ENCODE data around the gene PRF1. TPM values are rescaled to one million over a fixed set of nuclear protein-coding genes. Genes with fewer than 3 reads are reported as not detected.
A peak's percentile ranks its signal among the peaks of the same experiment; 100 is the strongest.
"Not testable (repeated sequence)": the region's sequence is repeated elsewhere in the genome, so short reads cannot be mapped to it uniquely, and the experiment has no call there.

Gene PRF1
- total RNA-seq, 1 experiment from 2014 or later: 6.4 TPM

DNA sequence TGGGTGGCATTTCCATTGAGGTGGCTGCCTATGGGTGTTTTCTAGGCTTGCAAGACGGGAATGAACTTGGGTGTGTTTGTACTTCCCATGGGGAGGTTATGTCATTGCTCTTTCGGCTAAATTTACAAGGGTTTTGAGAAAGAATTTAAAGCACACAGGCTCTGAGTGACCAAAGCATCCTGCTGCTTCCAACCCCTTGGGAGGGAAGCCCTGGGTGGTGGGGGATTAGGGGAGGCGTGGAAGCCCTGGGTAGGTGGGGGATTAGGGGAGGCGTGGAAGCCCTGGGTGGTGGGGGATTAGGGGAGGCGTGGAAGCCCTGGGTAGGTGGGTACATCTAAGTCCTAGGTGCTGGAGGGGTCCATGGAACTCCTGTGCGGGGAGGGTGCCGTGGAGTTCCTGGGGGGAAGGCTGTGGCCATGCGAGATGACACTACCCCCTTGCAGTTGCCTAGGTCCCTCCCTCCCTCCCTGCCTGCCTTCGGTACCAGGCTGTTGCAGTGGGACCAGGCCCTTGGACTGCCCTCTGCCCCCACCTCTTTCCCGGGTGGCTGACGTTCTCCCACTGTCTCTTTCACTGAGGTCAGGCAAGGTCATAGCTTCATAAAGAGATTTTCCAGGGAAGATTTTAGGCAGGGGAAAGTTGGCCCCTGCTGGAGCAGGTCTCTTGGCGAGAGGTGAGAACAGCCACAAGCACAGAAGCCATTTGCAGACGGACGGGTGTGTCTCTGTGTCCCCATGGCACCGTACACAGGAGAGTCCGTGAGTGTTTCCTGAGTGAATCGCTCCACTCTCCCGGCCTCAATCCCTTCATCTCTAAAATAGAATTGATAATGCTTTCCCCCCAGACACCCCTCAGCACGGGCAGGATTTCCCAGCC is 19.5 kb downstream of the PRF1 start:
- ChIA-PET RAD21 (ENCODE audit: low non-redundant PET in 1 of 2, low total read pairs in 2 of 2, uncharacterized antibody in 2 of 2, unreplicated experiment in 2 of 2) (no interaction called here), CTCF (interaction anchor here (2.7 kb wide), 1 partner anchor 24 kb away, joined by 6 read pairs; no protein-coding TSS in a partner anchor), POLR2A (interaction anchor here (2.1 kb wide), 1 partner anchor 13 kb away, joined by 5 read pairs; no protein-coding TSS in a partner anchor)
- Histone ChIP-seq H3K9me2 (ENCODE audit: insufficient read depth) (no peaks in the 10 kb centered on the region), H3K27ac (ENCODE audit: low read depth, low read length) (peak overlapping the region; percentile 5; the same call in 1 of the 2 replicates), H2AFZ (ENCODE audit: low read depth, low read length, poor library complexity, severe bottlenecking) (no peak overlapping the region), H3K9ac (ENCODE audit: low read length) (peak overlapping the region; percentile 10; the same call in 1 of the 2 replicates), H4K20me1 (ENCODE audit: insufficient read depth) (no peaks in the 10 kb centered on the region), H3K4me1 (ENCODE audit: control insufficient read depth in 1 of 2, insufficient read depth in 2 of 2, low read length in 2 of 2) (peaks cover 56 to 96% of the 10 kb centered on the region in 2 experiments), H3K4me3 (replicated peaks in 1 of 2; ENCODE audit: low read depth in 1 of 2, low read length in 2 of 2) (no peak overlapping the region), H3K79me2 (ENCODE audit: insufficient read depth, low read length) (no peaks in the 10 kb centered on the region), H3K27me3 (ENCODE audit: insufficient read depth, low read length) (no peaks in the 10 kb centered on the region), H3K9me3 (ENCODE audit: control insufficient read depth in 1 of 2, insufficient read depth in 1 of 2, low read depth in 1 of 2, low read length in 2 of 2) (no peaks in the 10 kb centered on the region), H3K36me3 (ENCODE audit: control insufficient read depth in 1 of 2, insufficient read depth in 2 of 2, low read length in 2 of 2) (no peaks in the 10 kb centered on the region), H3K4me2 (ENCODE audit: low read length) (no peak overlapping the region)
- no peak for ATAC-seq
- TF ChIP-seq EZH2phosphoT487 (IDR thresholded peaks at IDR 0.05; ENCODE audit: borderline replicate concordance): no peak
- TF ChIP-seq SIN3A (IDR thresholded peaks at IDR 0.05; ENCODE audit: low read depth): no peak
- TF ChIP-seq ZNF274 (IDR thresholded peaks at IDR 0.05; ENCODE audit: low read depth, low read length): no peak
- no peak for TF ChIP-seq JUND (IDR thresholded peaks at IDR 0.05)
- TF ChIP-seq, protein P1, sequence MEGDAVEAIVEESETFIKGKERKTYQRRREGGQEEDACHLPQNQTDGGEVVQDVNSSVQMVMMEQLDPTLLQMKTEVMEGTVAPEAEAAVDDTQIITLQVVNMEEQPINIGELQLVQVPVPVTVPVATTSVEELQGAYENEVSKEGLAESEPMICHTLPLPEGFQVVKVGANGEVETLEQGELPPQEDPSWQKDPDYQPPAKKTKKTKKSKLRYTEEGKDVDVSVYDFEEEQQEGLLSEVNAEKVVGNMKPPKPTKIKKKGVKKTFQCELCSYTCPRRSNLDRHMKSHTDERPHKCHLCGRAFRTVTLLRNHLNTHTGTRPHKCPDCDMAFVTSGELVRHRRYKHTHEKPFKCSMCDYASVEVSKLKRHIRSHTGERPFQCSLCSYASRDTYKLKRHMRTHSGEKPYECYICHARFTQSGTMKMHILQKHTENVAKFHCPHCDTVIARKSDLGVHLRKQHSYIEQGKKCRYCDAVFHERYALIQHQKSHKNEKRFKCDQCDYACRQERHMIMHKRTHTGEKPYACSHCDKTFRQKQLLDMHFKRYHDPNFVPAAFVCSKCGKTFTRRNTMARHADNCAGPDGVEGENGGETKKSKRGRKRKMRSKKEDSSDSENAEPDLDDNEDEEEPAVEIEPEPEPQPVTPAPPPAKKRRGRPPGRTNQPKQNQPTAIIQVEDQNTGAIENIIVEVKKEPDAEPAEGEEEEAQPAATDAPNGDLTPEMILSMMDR (IDR thresholded peaks at IDR 0.05 in 2 of 3, conservative IDR thresholded peaks at IDR 0.05 in 1 of 3; ENCODE audit: borderline replicate concordance in 1 of 3, insufficient read depth in 1 of 3, low read depth in 2 of 3, low read length in 2 of 3): no peak
- TF ChIP-seq SP1 (IDR thresholded peaks at IDR 0.05; ENCODE audit: low read depth): no peak
- TF ChIP-seq POLR2AphosphoS5 (IDR thresholded peaks at IDR 0.05; ENCODE audit: low read depth, low read length): no peak
- TF ChIP-seq EGR1 (IDR thresholded peaks at IDR 0.05; ENCODE audit: low read depth): no peak
- intact Hi-C loops (cut with micrococcal nuclease): no loop called here
- BruUV-seq (replicated peaks): no TSS peak
- no peak for DNase-seq (ENCODE audit: low read depth, low spot score)

- H3K9me2 ChIP-seq (ENCODE audit: insufficient read depth); BruUV-seq (replicated peaks); H3K4me3 ChIP-seq (replicated peaks in 1 of 2; ENCODE audit: low read depth in 1 of 2, low read length in 2 of 2); H2AFZ ChIP-seq (ENCODE audit: low read depth, low read length, poor library complexity, severe bottlenecking); H3K79me2 ChIP-seq (ENCODE audit: insufficient read depth, low read length); H3K9me3 ChIP-seq (ENCODE audit: control insufficient read depth in 1 of 2, insufficient read depth in 1 of 2, low read depth in 1 of 2, low read length in 2 of 2); intact Hi-C loops (cut with micrococcal nuclease); H3K36me3 ChIP-seq (ENCODE audit: control insufficient read depth in 1 of 2, insufficient read depth in 2 of 2, low read length in 2 of 2); H3K9ac ChIP-seq (ENCODE audit: low read length); ATAC-seq; H3K27ac ChIP-seq (ENCODE audit: low read depth, low read length); DNase-seq (ENCODE audit: low read depth, low spot score); H3K27me3 ChIP-seq (ENCODE audit: insufficient read depth, low read length); H4K20me1 ChIP-seq (ENCODE audit: insufficient read depth); CTCF ChIA-PET; H3K4me2 ChIP-seq (ENCODE audit: low read length): not testable (repeated sequence)
- ChIA-PET RAD21 (ENCODE audit: low non-redundant PET in 1 of 2, low total read pairs in 2 of 2, uncharacterized antibody in 2 of 2, unreplicated experiment in 2 of 2) (interaction anchor here in 1 of 2 experiments (0.7 kb wide), 1 partner anchor 22 kb away, joined by 4 read pairs; no protein-coding TSS in a partner anchor), POLR2A (interaction anchor here (0.7 kb wide), 1 partner anchor 14 kb away, joined by 3 read pairs; no protein-coding TSS in a partner anchor)
- H3K4me1 ChIP-seq (ENCODE audit: control insufficient read depth in 1 of 2, insufficient read depth in 2 of 2, low read length in 2 of 2): peaks cover 72 to 98% of the 10 kb centered on the region in 2 experiments
Measured at GRCh38 chr10:70581176-70581575, 21.4 kb downstream of the PRF1 start.
